GM18951 (cell line): ENCODE results near the gene ABCA1.
"Not testable (repeated sequence)": the region's sequence is repeated elsewhere in the genome, so short reads cannot be mapped to it uniquely, and the experiment has no call there.

Experiments
- POLR2A ChIP-seq: IDR thresholded peaks from 4 replicates; pipeline ENCODE4 v1.6.1; 2011; ENCODE audit warnings: mild to moderate bottlenecking; ENCODE audit not compliant: insufficient read length, insufficient read depth; ENCODE audit errors: extremely low read depth
- in situ Hi-C: fragments of 300-500 bp; cut with MboI; formaldehyde crosslinking; loops from one replicate; pipeline ENCODE4 v1.12.0; 2022; ENCODE audit warnings: low sequenced_read_pairs, mixed read lengths, inconsistent platforms; ENCODE audit not compliant: unreplicated experiment

The ABCA1 gene, protein sequence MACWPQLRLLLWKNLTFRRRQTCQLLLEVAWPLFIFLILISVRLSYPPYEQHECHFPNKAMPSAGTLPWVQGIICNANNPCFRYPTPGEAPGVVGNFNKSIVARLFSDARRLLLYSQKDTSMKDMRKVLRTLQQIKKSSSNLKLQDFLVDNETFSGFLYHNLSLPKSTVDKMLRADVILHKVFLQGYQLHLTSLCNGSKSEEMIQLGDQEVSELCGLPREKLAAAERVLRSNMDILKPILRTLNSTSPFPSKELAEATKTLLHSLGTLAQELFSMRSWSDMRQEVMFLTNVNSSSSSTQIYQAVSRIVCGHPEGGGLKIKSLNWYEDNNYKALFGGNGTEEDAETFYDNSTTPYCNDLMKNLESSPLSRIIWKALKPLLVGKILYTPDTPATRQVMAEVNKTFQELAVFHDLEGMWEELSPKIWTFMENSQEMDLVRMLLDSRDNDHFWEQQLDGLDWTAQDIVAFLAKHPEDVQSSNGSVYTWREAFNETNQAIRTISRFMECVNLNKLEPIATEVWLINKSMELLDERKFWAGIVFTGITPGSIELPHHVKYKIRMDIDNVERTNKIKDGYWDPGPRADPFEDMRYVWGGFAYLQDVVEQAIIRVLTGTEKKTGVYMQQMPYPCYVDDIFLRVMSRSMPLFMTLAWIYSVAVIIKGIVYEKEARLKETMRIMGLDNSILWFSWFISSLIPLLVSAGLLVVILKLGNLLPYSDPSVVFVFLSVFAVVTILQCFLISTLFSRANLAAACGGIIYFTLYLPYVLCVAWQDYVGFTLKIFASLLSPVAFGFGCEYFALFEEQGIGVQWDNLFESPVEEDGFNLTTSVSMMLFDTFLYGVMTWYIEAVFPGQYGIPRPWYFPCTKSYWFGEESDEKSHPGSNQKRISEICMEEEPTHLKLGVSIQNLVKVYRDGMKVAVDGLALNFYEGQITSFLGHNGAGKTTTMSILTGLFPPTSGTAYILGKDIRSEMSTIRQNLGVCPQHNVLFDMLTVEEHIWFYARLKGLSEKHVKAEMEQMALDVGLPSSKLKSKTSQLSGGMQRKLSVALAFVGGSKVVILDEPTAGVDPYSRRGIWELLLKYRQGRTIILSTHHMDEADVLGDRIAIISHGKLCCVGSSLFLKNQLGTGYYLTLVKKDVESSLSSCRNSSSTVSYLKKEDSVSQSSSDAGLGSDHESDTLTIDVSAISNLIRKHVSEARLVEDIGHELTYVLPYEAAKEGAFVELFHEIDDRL (N-terminal part only)

DNA sequence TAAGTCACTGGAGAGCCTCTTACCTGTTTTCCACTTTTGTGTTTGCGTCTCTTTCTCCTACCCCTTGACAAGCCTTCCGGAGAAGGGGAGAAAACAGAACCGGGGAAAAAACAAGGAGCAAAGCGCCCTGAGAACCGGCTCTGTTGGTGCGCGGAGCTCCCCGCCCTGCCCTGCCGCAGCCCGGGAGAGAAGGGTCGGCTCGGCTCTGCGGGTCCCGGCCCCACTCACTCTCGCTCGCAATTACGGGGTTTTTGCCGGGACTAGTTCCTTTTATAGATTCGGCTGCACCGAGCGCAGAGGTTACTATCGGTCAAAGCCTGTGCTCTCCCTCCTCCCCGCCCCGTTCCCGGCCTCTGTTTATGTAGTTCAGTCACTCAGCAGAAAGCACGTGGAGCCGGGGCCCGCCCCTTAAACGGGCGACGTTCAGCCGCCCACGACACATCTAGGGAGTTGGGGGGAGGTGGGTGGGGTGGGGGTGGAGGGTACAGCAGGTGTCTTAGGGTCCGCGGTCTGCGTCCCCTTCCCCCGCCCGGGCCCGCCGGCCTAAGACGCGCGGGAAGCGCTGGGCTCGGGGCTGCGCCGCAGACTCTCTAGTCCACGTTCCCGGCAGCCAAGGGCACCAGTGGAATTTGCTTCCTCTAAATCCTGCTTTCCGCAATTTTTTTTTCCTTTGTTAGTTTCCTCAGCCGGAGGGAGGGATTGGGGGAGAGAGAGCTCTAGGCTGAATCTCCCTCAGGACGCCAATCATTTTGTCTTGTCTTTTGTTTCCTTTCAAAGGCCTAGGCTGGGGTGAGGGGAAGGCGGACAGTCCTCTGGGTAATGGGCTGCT lies at the start of gene ABCA1:
ABCA1 (minus strand) TSS at position 244 of the 829 bp plus-strand sequence. CDS start 24,476 bp downstream, outside the sequence.
- no peak for TF ChIP-seq POLR2A
- in situ Hi-C loops, result no loop called here

DNA sequence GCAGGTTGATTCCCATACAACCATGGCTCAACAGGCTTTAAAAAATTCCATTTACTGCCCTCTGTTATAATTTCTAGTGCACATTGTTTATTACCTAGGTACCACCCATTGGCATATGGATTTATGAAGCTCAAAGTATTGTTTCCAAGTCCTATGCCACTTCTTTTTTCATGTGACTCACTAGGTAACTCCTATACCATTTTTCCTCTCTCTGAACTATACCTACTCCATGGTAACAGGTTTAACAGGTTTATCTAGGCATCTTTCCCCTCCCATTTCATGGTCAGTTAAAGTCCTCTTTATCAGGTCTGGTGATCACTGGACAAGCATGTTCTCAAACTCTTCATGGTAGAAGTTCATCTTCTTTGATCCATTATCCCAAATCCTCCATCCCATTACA lies 49.6 kb upstream of the ABCA1 start:
- no peak for TF ChIP-seq POLR2A
- in situ Hi-C loops, result no loop called here

DNA sequence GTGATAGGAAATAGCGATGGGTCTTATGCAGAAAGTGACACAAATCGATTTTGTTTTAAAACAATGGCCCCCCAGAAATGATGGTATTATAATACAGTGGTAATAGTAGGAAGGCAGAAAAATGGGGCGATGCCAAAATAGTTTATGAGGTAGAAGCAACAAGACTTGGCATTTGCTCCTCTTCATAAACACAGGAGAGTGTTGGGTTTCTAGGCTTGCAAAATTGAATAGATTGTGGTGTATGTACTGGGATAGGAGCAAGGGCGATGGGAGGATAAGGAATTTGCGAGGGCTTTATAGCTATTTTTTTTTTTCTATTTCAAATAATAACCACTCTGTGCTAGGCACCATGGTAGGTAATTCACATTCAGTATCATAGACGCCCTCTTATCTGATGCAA lies 49.2 kb upstream of the ABCA1 start:
- TF ChIP-seq POLR2A, result no peak
- in situ Hi-C loops, result no loop called here

DNA sequence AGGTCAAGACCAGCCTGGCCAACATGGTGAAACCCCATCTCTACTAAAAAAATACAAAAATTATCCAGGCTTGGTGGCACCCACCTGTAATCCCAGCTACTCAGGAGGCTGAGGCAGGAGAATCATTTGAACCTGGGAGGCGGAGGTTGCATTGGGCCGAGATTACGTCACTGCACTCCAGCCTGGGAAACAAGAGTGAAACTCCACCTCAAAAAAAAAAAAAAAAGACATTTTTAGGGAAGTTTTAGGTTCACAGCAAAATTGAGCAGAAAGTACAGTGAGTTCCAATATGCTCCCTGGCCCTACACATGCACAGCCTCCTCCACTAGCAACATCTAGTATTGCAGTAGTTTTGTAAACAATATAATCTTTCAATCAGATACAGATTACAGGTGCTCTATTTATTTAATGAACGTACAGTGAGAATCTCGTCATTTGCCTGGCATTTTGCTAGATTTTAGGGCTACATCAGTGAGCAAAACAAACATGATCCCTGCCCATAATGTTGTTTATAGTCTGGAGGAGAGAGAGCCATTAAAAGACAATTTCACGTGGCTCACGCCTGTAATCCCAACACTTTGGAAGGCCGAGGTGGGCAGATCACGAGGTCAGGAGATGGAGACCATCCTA lies 48.1 kb upstream of the ABCA1 start:
- in situ Hi-C loops, result not testable (repeated sequence)

DNA sequence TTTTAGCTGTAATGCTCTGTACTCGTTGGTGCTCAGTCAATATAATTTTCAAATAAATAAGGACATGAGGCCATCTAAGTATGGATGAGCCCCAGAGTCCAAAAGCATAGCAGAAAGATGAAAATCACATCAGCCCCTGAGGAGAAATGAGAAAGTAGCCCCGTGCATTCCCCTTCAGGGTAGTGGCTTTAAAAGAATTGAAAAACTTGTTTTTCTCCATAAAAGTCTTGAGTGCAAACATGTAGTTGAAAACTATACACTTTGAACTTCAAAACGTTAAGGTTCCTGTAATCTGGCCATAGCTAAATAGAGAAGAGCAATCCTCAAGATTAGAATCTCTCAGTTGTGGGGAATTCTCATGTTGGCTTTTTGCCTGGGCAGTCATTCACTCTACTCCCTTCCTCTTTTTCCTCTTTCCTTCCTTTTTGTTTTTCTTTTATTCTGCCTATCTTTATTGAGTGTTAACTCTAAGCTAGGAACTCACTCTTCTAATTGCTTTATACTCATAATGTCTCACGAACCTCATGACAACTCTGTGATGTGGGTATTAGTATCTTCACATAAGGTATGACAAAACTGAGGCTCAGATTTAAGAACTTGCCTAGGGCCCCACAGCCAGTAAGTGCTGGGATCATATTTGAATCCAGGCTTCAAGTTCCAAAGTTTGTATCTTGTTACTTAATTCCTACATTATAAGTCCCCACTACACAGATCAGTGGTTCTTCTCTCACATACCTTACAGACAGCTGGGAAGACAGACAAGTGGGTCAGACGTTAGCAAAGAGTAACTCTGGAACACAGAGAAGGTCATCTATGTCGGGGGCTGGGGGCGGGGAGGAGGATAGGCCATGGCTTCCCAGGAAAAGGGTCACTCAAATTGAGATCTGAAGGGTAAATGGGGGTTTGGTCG lies 46.4 kb upstream of the ABCA1 start:
- no peak for TF ChIP-seq POLR2A
- in situ Hi-C loops, result no loop called here

DNA sequence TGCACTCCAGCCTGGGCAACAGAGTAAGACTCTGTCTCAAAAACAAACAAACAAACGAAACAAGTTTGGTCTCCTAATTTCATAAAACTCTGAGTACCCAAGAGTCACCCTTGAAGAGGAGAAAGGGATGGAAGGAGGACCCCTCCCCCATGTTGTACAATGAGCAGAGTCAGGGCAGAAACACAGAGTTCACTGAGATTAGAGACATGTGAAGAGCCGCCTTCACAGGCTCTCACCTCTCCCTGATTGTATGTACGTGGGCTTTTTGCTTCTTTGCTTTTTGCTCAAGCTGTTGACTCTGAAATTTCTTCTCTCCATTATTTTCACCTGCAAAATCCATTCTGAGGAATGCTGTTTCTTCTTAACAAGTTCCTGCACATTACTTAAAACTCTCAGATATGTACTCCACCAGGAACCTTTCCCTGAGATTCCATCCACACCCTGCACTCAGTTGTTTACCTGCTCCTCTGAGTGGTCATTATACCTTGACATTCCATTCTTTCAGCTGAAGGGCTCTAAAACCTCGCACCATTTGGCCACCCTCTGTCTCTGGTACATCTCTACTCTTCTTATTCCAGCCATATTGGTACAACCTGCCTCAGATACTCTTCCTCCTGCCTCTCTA lies 44.4 kb upstream of the ABCA1 start:
- TF ChIP-seq POLR2A, result no peak
- in situ Hi-C loops, result no loop called here

DNA sequence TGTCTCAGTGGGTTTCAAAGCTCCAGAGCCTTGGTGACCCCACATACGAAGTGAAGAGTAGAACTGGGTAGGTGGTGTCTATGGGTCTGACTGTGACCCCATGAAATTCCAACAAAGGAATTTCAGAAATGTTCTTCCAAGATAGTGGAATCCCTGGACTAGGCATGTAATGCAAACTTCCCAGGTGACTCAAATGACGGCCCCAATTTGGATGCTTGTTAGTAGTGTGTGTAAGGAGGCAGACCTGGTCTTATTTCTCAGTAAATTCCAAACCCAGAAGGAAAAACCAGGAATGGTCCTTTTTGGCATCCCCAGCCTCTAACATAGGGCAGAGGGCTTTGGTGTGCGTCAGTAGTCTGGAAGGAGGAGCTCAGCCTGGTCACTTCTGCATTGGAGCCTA lies 43.6 kb upstream of the ABCA1 start:
- no peak for TF ChIP-seq POLR2A
- in situ Hi-C loops, result no loop called here

DNA sequence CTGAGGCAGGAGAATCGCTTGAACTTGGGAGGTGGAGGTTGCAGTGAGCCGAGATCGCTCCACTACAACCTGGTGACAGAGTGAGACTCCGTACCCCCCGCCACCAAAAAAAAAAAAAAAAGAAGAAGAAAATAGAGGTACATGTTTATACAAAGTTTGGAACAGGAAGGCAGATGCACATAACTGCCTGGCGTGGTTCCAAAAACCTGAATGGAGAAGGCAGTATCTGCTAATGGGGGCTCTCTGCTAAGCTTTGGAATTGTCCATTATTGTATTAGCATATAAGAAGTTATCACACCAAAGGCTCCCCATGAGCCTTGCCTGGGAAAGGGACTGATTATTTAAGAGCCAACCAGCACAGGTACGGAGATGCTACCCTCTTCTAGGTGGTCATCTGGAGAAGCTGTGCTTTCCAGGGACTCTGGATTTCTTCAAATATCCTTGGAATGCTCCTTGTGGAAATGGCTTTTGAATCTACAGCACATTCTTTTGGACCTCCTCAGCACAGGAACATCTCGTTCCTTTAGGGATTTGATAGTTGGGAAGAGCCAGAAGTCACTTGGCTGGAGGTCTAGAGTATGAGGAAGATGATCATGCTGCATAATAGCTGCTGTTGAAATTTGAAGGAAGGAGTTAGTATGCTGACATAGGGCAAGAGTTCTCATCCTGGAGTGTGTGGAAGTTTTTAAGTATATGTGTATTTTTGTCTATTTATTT lies 42.5 kb upstream of the ABCA1 start:
- no peak for TF ChIP-seq POLR2A
- in situ Hi-C loops, result no loop called here

DNA sequence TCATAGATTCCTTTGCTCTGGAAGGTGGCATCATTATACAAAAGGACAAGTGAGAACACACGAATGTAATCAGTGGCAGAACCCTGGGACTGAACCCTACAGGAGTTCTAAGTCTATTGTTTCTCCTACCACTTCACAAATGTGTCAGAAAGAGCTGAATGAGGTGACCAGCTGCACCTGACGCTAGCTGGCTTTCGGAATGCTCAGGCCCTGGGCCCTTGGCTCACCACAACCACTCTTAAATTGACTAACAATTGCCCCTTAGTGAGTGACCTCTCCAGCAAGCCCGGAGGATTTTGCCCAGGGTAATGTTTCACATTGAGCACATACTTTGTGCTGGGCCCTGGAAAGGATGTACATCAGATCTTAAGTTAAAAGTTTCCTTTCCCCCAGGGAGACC lies 41.2 kb upstream of the ABCA1 start:
- in situ Hi-C loops, result no loop called here

More for the DNA sequence above, 41.2 kb upstream of the ABCA1 start:
- no peak for TF ChIP-seq POLR2A
